ENCODE data around the gene FAS. TPM values are rescaled to one million over a fixed set of nuclear protein-coding genes. Genes with fewer than 3 reads are reported as not detected.

FAS gene
- total and polyA plus RNA-seq, 12 donors, result 2.5 to 10.1 (median 3.7) TPM

DNA sequence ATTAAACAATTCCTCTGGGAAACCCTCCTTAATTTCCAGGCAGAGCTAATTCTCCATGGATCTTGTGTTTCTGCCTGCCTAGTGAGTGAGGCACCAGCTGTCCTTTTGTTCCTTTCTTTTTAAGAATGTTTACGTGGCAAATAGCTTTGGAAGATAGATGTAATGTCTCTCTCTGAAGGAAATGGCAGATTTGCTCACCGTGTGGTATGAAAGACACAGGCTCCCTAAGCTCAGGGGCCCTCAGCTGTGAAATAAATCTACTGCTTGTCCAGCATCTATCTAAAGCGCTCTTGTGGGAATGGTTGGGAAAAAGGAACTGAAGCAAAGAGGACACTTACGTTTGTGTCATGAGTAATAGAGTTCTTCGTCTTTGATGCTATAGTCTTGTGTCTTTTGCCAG, 64.6 kb downstream of the FAS start:
- intact Hi-C loops (cut with DNase I), result no loop called here
- H3K27me3 ChIP-seq, result no peaks in the 10 kb centered on the region
- no peaks in the 10 kb centered on the region for H3K36me3 ChIP-seq
- no peak for ATAC-seq
- 60 to 65% methylated on average over 5 of the region's 5 CpGs for WGBS, 2 donors
- DNase-seq, result no peak
- peaks cover 0 to 21% (median 4%) of the 10 kb centered on the region in 9 donors for H3K4me1 ChIP-seq
- no peak overlapping the region for H3K4me3 ChIP-seq
- peak overlapping the region in 1 of 10 donors; percentile 13 for H3K27ac ChIP-seq
- H3K9me3 ChIP-seq, result no peaks in the 10 kb centered on the region
- TF ChIP-seq, protein P1, sequence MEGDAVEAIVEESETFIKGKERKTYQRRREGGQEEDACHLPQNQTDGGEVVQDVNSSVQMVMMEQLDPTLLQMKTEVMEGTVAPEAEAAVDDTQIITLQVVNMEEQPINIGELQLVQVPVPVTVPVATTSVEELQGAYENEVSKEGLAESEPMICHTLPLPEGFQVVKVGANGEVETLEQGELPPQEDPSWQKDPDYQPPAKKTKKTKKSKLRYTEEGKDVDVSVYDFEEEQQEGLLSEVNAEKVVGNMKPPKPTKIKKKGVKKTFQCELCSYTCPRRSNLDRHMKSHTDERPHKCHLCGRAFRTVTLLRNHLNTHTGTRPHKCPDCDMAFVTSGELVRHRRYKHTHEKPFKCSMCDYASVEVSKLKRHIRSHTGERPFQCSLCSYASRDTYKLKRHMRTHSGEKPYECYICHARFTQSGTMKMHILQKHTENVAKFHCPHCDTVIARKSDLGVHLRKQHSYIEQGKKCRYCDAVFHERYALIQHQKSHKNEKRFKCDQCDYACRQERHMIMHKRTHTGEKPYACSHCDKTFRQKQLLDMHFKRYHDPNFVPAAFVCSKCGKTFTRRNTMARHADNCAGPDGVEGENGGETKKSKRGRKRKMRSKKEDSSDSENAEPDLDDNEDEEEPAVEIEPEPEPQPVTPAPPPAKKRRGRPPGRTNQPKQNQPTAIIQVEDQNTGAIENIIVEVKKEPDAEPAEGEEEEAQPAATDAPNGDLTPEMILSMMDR (IDR thresholded peaks at IDR 0.05), result no peak

DNA sequence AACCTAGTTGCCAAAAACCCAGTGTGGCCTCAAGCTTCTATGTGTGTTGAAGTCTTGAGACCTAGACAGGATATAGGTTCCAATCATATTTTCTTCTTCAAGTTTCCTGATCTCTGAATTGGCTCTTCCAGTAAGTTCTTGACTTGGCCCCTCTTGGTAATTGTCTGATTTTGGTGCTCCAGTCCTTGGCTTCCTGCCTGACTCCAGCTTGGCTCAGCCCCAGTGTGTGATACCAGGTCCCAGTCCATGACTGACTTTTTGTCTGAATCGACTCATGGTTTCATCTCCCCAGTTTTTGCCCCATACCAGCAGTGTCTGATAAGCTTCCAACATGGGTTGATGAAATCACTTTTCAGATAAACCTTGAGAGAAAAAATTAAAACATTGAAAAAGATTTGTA, 72.3 kb downstream of the FAS start:
- Histone ChIP-seq H3K27ac (peak overlapping the region in 2 of 10 donors; percentile 3 to 32), H3K4me1 (peaks cover 0 to 22% (median 18%) of the 10 kb centered on the region in 9 donors), H3K27me3 (no peaks in the 10 kb centered on the region), H3K4me3 (no peak overlapping the region), H3K9me3 (no peaks in the 10 kb centered on the region), H3K36me3 (no peaks in the 10 kb centered on the region)
- TF ChIP-seq, protein P1 (IDR thresholded peaks at IDR 0.05), result no peak
- WGBS, 2 donors, result 0 to 15% methylated on average over 1 of the region's 1 CpG
- intact Hi-C loops (cut with DNase I), result no loop called here
- ATAC-seq, result peak in 7 of 8 donors; percentile 23 to 78 (median 70)
- DNase-seq, result peak; percentile 70 to 71

DNA sequence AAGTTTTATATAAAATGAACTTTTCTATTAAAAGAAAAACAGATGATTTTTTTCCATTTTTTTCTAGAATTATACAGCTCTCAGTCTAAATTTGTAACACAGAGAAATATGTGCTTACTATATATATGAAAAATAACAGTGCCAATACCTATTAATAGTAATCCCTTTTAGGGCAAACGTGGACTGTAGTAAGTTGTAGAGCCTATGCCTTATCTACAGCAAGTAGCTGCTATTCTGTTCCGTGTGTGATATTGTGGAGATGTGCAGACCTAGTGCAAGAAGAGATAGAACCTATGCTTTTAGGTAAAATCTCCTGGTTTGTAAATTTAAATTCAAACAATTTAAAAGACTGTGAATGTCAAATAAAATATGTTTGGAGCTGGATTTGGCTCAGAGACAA, 72.9 kb downstream of the FAS start:
- Histone ChIP-seq H3K4me3 (no peak overlapping the region), H3K4me1 (peaks cover 0 to 22% (median 18%) of the 10 kb centered on the region in 9 donors), H3K9me3 (no peaks in the 10 kb centered on the region), H3K27ac (peak overlapping the region in 2 of 10 donors; percentile 3 to 32), H3K36me3 (no peaks in the 10 kb centered on the region), H3K27me3 (no peaks in the 10 kb centered on the region)
- 45 to 50% methylated on average over 2 of the region's 2 CpGs for WGBS, 2 donors
- intact Hi-C loops (cut with DNase I), result no loop called here
- ATAC-seq, result peak in 1 of 8 donors; percentile 57
- TF ChIP-seq, protein P1 (IDR thresholded peaks at IDR 0.05), result no peak
- DNase-seq, result no peak

DNA sequence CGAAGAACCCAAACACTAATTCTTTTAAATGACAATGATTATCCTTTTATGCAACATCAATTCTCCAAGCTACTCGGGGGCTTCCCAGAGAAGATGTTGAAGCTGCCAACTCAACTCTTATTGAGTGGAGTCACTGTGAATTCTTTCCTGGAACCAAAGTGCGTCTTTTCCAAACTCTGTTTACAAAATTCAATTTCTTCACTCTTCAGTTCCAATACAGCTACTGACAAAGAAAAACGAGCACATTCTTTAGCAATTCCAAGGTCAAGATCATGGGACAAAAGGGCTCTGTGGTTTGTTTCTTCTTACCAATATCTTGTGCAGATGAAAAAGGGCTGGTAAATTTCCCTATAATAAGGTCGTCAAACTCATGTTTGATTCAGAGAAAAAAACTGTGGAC, 74.2 kb downstream of the FAS start:
- Histone ChIP-seq H3K9me3 (no peaks in the 10 kb centered on the region), H3K36me3 (no peaks in the 10 kb centered on the region), H3K27ac (peak overlapping the region in 6 of 10 donors; percentile 2 to 24 (median 12)), H3K4me3 (no peak overlapping the region), H3K27me3 (no peaks in the 10 kb centered on the region), H3K4me1 (peaks cover 0 to 22% (median 18%) of the 10 kb centered on the region in 9 donors)
- intact Hi-C loops (cut with DNase I), result no loop called here
- ATAC-seq (peak in 3 of 8 donors; percentile 12 to 61 (median 42)), DNase-seq (no peak)
- 64 to 69% methylated on average over 5 of the region's 5 CpGs for WGBS, 2 donors
- TF ChIP-seq, protein P1 (IDR thresholded peaks at IDR 0.05), result no peak

Small RNA genes within 50 kb of the gene (microRNA-seq; reads per million reads assigned to microRNA genes)
- gene MIR4679-1 (0 reads per million in 2 donors), gene MIR4679-2 (0 reads per million in 2 donors)

Other genes with a start within 250 kb of the FAS start
- under 1 TPM in 2 of 10 donors, not detected in 8; 0.46 to 0.53 TPM for gene LIPN, start 230.8 kb upstream of the FAS start, total RNA-seq
- under 1 TPM in 1 of 2 donors, not detected in 1; 0.06 TPM for gene LIPN, start 230.8 kb upstream of the FAS start, polyA plus RNA-seq
- gene LIPM, start 188.1 kb upstream of the FAS start, total RNA-seq, result not detected
- not detected for gene LIPM, start 188.1 kb upstream of the FAS start, polyA plus RNA-seq
- gene ANKRD22, start 139.0 kb upstream of the FAS start, total RNA-seq, result 1 to 10 TPM in 1 of 10 donors, under 1 TPM in 2, not detected in 7; 0.14 to 4.9 (median 0.17) TPM
- gene ANKRD22, start 139.0 kb upstream of the FAS start, polyA plus RNA-seq, result under 1 TPM in 1 of 2 donors, not detected in 1; 0.12 TPM
- gene STAMBPL1, start 110.6 kb upstream of the FAS start, total RNA-seq, result 1 to 10 TPM; 1.9 to 3.3 (median 2.7) TPM
- 1 to 10 TPM in 1 of 2 donors, under 1 TPM in 1; 0.94 to 2.6 TPM for gene STAMBPL1, start 110.6 kb upstream of the FAS start, polyA plus RNA-seq
- 100 to 1,000 TPM in 2 of 10 donors, 10 to 100 TPM in 8; 59.4 to 123 (median 73.7) TPM for gene ACTA2, start 38.0 kb upstream of the FAS start, total RNA-seq
- 100 to 1,000 TPM in 1 of 2 donors, 10 to 100 TPM in 1; 98.0 to 358 TPM for gene ACTA2, start 38.0 kb upstream of the FAS start, polyA plus RNA-seq
- gene CH25H, start 216.5 kb downstream of the FAS start, total RNA-seq, result 1 to 10 TPM in 3 of 10 donors, under 1 TPM in 6, not detected in 1; 0.31 to 8.8 (median 0.76) TPM
- gene CH25H, start 216.5 kb downstream of the FAS start, polyA plus RNA-seq, result under 1 TPM; 0.23 to 0.51 TPM

Data from heart right ventricle (tissue), 16 donors.